GM10266 (cell line): ENCODE measurements around the gene LAT.
A peak's percentile ranks its signal among the peaks of the same experiment; 100 is the strongest.

Source experiments
- DNase-seq: peaks from one replicate; pipeline ENCODE4 v3.0.0; 2012; ENCODE audit errors: extremely low spot score
- TF ChIP-seq, protein P1 (sequence below): IDR thresholded peaks from 2 replicates; pipeline ENCODE4 v1.5.1; 2012; ENCODE audit warnings: mild to moderate bottlenecking, low read depth; ENCODE audit not compliant: control insufficient read depth, insufficient read depth; ENCODE audit errors: missing control alignments

The LAT gene

DNA sequence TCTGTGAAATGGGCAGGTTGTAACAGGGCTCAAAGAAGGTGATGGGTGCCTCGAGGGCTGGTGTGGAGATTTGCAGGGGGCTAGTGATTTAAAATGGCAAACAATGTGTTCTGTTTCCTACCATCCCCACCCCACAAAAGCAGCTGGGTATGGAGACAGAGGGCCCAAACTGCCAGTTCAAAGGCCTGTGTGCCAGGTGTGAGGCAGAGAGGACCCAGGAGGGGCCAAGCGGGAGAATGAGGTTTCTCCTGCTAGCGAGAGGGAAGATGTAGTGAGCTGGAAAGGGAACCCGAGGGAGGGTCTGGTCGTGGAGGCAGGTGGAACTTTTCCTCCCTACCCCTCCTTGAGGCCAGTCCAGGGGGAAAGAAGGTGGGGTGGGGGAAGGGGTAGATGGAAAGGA lies 39.4 kb downstream of the LAT start:
- DNase-seq = no peak
- TF ChIP-seq, protein P1, sequence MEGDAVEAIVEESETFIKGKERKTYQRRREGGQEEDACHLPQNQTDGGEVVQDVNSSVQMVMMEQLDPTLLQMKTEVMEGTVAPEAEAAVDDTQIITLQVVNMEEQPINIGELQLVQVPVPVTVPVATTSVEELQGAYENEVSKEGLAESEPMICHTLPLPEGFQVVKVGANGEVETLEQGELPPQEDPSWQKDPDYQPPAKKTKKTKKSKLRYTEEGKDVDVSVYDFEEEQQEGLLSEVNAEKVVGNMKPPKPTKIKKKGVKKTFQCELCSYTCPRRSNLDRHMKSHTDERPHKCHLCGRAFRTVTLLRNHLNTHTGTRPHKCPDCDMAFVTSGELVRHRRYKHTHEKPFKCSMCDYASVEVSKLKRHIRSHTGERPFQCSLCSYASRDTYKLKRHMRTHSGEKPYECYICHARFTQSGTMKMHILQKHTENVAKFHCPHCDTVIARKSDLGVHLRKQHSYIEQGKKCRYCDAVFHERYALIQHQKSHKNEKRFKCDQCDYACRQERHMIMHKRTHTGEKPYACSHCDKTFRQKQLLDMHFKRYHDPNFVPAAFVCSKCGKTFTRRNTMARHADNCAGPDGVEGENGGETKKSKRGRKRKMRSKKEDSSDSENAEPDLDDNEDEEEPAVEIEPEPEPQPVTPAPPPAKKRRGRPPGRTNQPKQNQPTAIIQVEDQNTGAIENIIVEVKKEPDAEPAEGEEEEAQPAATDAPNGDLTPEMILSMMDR = no peak

DNA sequence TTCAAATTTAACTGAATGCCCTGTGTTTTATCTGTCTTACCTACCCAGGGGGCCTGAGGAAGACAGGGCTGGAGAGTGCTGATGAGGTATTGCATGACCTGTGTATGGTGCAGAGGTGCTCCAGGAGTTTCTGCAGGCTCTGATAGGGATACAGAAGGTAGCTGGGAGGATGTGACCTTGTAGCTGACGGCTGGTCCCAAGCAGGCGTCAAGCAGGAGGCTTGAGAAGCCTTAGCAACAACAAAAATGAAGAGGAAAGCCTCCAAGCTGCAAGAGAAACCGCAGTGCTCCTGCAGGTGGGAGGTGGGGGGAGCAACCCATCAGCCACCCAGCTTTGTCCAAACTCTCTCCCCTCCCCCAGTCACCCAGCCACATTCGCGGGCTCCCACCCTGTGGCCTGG lies 40.4 kb downstream of the LAT start:
- TF ChIP-seq, protein P1 = no peak
- DNase-seq = no peak

DNA sequence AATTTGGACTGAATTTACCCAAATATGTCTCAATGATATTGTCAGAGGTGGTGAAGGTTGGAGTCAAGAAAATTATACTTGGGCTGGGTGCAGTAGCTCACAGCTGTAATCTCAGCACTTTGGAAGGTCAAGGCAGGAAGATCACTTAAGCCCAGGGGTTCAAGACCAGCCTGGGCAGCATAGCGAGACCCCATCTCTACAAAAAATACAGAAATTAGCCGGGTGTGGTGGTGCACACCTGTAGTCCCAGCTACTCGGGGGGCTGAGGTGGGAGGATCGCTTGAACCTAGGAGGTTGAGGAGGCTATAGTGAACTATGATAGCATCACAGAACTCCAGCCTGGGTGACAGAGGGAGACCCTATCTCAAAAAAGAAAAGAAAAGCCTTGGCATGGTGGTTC lies 40.9 kb downstream of the LAT start:
- no peak for DNase-seq
- TF ChIP-seq, protein P1 = no peak

DNA sequence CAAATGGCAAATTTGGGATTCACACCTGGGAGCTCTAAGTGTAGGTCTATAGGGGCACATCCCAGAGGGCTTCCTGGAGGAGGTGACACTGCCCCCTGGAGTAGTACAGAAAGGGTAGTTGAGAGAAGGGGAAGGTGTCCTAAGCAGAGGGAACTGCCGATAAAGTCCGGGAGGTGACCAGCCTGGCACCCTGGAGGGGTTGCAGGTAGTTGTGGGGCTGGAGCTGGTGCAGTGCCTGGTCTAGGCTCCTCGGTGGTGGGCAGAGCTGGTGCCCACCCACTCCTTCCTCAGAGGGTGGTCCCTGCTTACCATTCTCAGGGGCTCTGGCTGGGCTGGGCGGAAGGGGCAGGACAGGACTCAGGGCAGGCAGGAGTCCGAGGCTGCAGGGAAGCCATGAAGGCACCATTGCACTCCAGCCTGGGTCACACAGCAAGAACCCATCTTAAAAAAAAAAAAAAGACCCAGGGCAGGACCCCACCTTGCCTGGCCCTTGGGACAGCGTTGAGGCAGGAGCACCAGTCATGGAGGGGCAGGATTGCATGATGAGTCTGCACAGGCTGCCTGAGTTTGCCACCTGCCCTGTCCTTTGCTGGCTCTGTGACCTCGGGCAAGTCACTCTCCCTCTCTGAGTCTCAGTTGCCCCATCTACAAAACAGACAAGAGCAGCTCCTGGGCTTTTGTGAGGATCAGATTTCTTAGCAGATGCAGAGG lies 43.8 kb downstream of the LAT start:
- TF ChIP-seq, protein P1 = no peak
- no peak for DNase-seq

DNA sequence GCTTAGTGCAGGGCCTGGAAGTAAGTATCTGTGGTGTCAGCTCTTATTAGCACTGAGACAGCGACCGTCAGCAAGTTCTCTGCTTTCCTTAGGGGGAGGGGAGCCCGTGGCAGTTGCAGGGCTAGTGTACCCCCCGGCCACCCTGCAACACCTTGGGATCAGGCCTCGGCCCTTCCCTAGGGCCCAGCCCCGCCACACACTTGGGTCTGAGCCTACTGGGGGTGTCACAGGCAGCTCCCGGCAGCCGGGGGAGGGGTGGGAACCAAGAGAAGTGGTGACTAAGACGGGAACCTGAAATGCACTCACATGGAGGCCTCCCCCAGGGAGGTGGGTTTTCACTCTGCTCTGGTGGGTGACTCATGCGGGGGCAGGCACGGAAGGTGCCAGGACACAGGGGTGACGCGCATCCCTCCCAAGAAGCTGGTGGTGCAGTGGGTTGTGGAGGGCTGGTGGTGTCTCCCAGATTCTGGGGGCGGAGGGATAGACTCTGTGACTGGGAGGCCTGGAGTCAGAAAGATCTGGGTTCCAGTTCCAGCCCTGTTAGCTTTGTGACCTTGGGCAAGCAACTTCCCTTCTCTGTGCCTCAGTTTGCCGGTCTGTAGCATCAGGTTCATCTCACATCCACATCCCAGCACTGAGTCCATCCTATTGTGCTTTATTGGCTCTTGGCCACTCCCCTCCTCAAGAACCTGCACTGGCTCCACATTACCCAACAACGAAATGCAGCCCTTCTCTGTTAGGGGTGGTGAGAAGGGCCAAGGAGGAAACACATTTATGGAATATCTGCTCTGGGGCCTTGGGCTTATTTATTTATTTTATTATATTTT lies 44.5 kb downstream of the LAT start:
- TF ChIP-seq, protein P1 = no peak
- DNase-seq = peak; percentile 35

DNA sequence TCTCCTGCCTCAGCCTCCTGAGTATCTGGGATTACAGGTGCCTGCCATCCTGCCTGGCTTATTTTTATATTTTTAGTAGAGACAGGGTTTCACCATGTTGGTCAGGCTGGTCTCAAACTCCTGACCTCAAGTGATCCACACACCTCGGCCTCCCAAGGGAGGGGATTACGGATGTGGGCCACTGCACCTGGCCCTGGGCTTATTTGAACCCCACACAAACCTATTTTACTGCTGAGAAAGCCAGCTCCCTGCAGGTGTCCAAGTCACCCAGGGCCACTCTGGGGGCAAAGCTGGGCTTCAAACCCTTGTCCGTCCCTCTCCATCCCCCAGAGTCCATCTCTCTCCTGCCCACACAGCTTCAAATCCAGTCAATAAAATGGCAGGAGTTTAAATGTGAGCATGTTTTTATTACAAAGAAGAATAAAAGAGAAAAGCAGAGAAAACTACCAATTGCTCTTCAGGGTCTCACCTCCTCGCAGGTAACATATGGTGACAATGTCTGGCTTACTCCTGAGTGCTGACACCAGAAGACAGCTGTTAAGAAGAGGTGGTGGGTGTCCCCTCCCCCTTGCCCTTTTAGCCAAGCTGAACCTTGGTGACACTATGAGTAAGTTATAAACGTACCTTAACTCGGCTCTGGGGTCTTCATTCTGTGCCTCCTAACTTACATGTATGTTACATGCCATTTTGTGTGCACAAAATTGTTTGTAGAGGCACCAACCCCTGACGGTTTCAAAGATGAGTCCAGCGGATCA lies 45.4 kb downstream of the LAT start:
- TF ChIP-seq, protein P1 = no peak
- no peak for DNase-seq
